AG09309 (cell line): Measurements from ENCODE around the gene POMGNT2.

ENCODE experiments used
- DNase-seq: peaks from one replicate; pipeline ENCODE4 v3.0.0-alpha.2; 2010; ENCODE audit warnings: low read depth
- H3K4me3 ChIP-seq: 2 replicates; pipeline ENCODE4 v1.5.1; 2011; ENCODE audit warnings: mild to moderate bottlenecking, low read depth, low read length, moderate library complexity; ENCODE audit not compliant: control insufficient read depth
- CTCF ChIP-seq: IDR thresholded peaks from 2 replicates; pipeline ENCODE4 v1.5.1; 2011; ENCODE audit warnings: mild to moderate bottlenecking, low read depth, low read length, inconsistent platforms; ENCODE audit not compliant: insufficient read depth, control insufficient read depth; ENCODE audit errors: missing control alignments

The POMGNT2 gene

GRCh38 chr3:43032646-43033628, 72.9 kb downstream of the POMGNT2 start:
- no peak for TF ChIP-seq CTCF
- DNase-seq: no peak
- no peak overlapping the region for H3K4me3 ChIP-seq

GRCh38 chr3:43031889-43032545, 73.9 kb downstream of the POMGNT2 start:
- H3K4me3 ChIP-seq: no peak overlapping the region
- TF ChIP-seq CTCF: no peak
- no peak for DNase-seq

- no peak for DNase-seq
- no peak overlapping the region for H3K4me3 ChIP-seq
Measured at GRCh38 chr3:43031485-43031884, 74.4 kb downstream of the POMGNT2 start.

GRCh38 chr3:43030162-43030935, 75.5 kb downstream of the POMGNT2 start:
- H3K4me3 ChIP-seq: no peak overlapping the region
- no peak for TF ChIP-seq CTCF
- DNase-seq: no peak

More at GRCh38 chr3:43031485-43031884, 74.4 kb downstream of the POMGNT2 start:
- no peak for TF ChIP-seq CTCF
